BE2C (cell line): Measurements from ENCODE around the gene PPP2R2D.

ENCODE experiments used
- DNase-seq: peaks from one replicate; pipeline ENCODE4 v3.0.0-alpha.2; 2020
- H3K27me3 ChIP-seq: fragments of 250-450 bp; sonication (Bioruptor Pico); 2 replicates; pipeline ENCODE4 v1.5.1; 2020; ENCODE audit warnings: mild to moderate bottlenecking
- H3K36me3 ChIP-seq: fragments of 250-450 bp; sonication (Bioruptor Pico); 2 replicates; pipeline ENCODE4 v1.5.1; 2020; ENCODE audit warnings: mild to moderate bottlenecking
- H3K4me1 ChIP-seq: fragments of 250-450 bp; sonication (Bioruptor Pico); 2 replicates; pipeline ENCODE4 v1.5.1; 2020
- H3K4me3 ChIP-seq: 2 replicates; pipeline ENCODE4 v1.5.1; 2011; ENCODE audit warnings: low read depth, low read length
- H3K9me3 ChIP-seq: fragments of 250-450 bp; sonication (Bioruptor Pico); 2 replicates; pipeline ENCODE4 v1.5.1; 2020
- CTCF ChIP-seq: IDR thresholded peaks from 2 replicates; pipeline ENCODE4 v1.5.1; 2012; ENCODE audit warnings: mild to moderate bottlenecking, low read depth, low read length

The PPP2R2D gene

GRCh38 chr10:131901181-131901829 is 497 bp downstream of the PPP2R2D start:
- DNase-seq: no peak
- no peaks in the 10 kb centered on the region for H3K9me3 ChIP-seq
- H3K36me3 ChIP-seq: peaks cover 9% of the 10 kb centered on the region; the same call in 1 of the 2 replicates
- H3K4me1 ChIP-seq: peaks cover 3% of the 10 kb centered on the region; the same call in 1 of the 2 replicates
- peak overlapping the region; percentile 80 for H3K4me3 ChIP-seq
- H3K27me3 ChIP-seq: no peaks in the 10 kb centered on the region
- TF ChIP-seq CTCF: no peak

GRCh38 chr10:131902211-131902610 is 1.4 kb downstream of the PPP2R2D start:
- Histone ChIP-seq H3K9me3 (no peaks in the 10 kb centered on the region), H3K4me1 (peaks cover 3% of the 10 kb centered on the region; the same call in 1 of the 2 replicates), H3K4me3 (peak overlapping the region; percentile 80), H3K27me3 (no peaks in the 10 kb centered on the region), H3K36me3 (peaks cover 9% of the 10 kb centered on the region; the same call in 1 of the 2 replicates)
- DNase-seq: peak; percentile 44
- TF ChIP-seq CTCF: no peak

GRCh38 chr10:131902691-131903090 is 1.9 kb downstream of the PPP2R2D start:
- H3K4me3 ChIP-seq: peak overlapping the region; percentile 80
- H3K27me3 ChIP-seq: no peaks in the 10 kb centered on the region
- H3K9me3 ChIP-seq: no peaks in the 10 kb centered on the region
- peaks cover 3% of the 10 kb centered on the region; the same call in 1 of the 2 replicates for H3K4me1 ChIP-seq
- no peak for TF ChIP-seq CTCF
- peaks cover 9% of the 10 kb centered on the region; the same call in 1 of the 2 replicates for H3K36me3 ChIP-seq
- DNase-seq: no peak

- Histone ChIP-seq H3K9me3 (no peaks in the 10 kb centered on the region), H3K36me3 (peaks cover 17% of the 10 kb centered on the region), H3K4me1 (no peaks in the 10 kb centered on the region), H3K4me3 (no peak overlapping the region), H3K27me3 (no peaks in the 10 kb centered on the region)
- no peak for DNase-seq
- TF ChIP-seq CTCF: no peak
Measured at GRCh38 chr10:131905267-131905571, 4.4 kb downstream of the PPP2R2D start.

- no peak overlapping the region for H3K4me3 ChIP-seq
- no peaks in the 10 kb centered on the region for H3K4me1 ChIP-seq
- H3K27me3 ChIP-seq: no peaks in the 10 kb centered on the region
- TF ChIP-seq CTCF: no peak
- peaks cover 17% of the 10 kb centered on the region for H3K36me3 ChIP-seq
- no peak for DNase-seq
- H3K9me3 ChIP-seq: no peaks in the 10 kb centered on the region
Measured at GRCh38 chr10:131905603-131906268, 4.9 kb downstream of the PPP2R2D start.

- Histone ChIP-seq H3K4me3 (no peak overlapping the region), H3K4me1 (no peaks in the 10 kb centered on the region), H3K9me3 (no peaks in the 10 kb centered on the region), H3K36me3 (peaks cover 17% of the 10 kb centered on the region), H3K27me3 (no peaks in the 10 kb centered on the region)
- no peak for TF ChIP-seq CTCF
- DNase-seq: no peak
Measured at GRCh38 chr10:131906269-131906639, 5.4 kb downstream of the PPP2R2D start.
